Esophagus squamous epithelium (tissue), 5 donors: Measurements from ENCODE around the gene TGFB1I1. TPM values are rescaled to one million over a fixed set of nuclear protein-coding genes. Genes with fewer than 3 reads are reported as not detected.

Experiments
- DNase-seq: peaks from one replicate; lab custom pipeline; 2025; lab: John Stamatoyannopoulos, UW
- H3K27ac ChIP-seq, 4 donors: fragments of 200-600 bp; sonication (generic); one replicate each; pipeline ENCODE4 v1.5.1; 2016 to 2019; ENCODE audit warnings: mild to moderate bottlenecking in 1 of 4
- H3K27me3 ChIP-seq, 4 donors: fragments of 200-600 bp; sonication (generic); 1 replicate in 3 of 4; 2 replicates in 1 of 4; pipeline versions ENCODE4 v1.5.1 to v1.6.0; 2017 to 2021; ENCODE audit warnings: antibody characterized with exemption in 1 of 4
- H3K36me3 ChIP-seq, 3 donors: fragments of 200-600 bp; sonication (generic); one replicate each; pipeline ENCODE4 v1.5.1; 2016 to 2019
- H3K4me1 ChIP-seq, 3 donors: fragments of 200-600 bp; sonication (generic); one replicate each; pipeline ENCODE4 v1.5.1; 2017 to 2019
- H3K4me3 ChIP-seq, 4 donors: fragments of 200-600 bp; sonication (generic); 1 replicate in 3 of 4; 2 replicates in 1 of 4; pipeline ENCODE4 v1.5.1; 2016 to 2019; ENCODE audit warnings: mild to moderate bottlenecking in 2 of 4, moderate library complexity in 1 of 4
- H3K9me3 ChIP-seq, 3 donors: fragments of 200-600 bp; sonication (generic); one replicate each; pipeline ENCODE4 v1.5.1; 2016 to 2019
- POLR2A ChIP-seq, 4 donors: fragments of 450-650 bp; IDR thresholded peaks; one replicate each; pipeline ENCODE4 v1.6.1; 2017; ENCODE audit warnings: antibody characterized with exemption in 4 of 4, mild to moderate bottlenecking in 4 of 4, moderate library complexity in 3 of 4
- WGBS, 2 donors: methylation state at CpG; one replicate each; pipeline ENCODE4 v1.1.5; 2018; 5-methylcytosine and 5-hydroxymethylcytosine counted together
- intact Hi-C: fragments of 100-400 bp; cut with DNase I; formaldehyde crosslinking; loops from one replicate; pipeline ENCODE4 v1.15.0; 2022
- total RNA-seq, 4 donors: library from RNA; depleted of rRNA; stranded (reverse); fragments of >200 nt; gene quantifications; one replicate each; pipeline ENCODE4 v1.1.0, GENCODE V29; 2016
- TF ChIP-seq, protein P1 (sequence below), 6 experiments: fragments of 450-650 bp in 4 of 6; fragments of 200-600 bp in 2 of 6; sonication (generic) in 2 of 6; IDR thresholded peaks; one replicate each; pipeline ENCODE4 v1.5.1; 2016 to 2019; ENCODE audit warnings: antibody characterized with exemption in 6 of 6, mild to moderate bottlenecking in 4 of 6, moderate library complexity in 4 of 6
- donor health status: DM: yes; HTN: yes; CAD: no.

Gene TGFB1I1
- total RNA-seq, 4 donors from 2014 or later = 7.5 to 70.6 (median 11.1) TPM

DNA sequence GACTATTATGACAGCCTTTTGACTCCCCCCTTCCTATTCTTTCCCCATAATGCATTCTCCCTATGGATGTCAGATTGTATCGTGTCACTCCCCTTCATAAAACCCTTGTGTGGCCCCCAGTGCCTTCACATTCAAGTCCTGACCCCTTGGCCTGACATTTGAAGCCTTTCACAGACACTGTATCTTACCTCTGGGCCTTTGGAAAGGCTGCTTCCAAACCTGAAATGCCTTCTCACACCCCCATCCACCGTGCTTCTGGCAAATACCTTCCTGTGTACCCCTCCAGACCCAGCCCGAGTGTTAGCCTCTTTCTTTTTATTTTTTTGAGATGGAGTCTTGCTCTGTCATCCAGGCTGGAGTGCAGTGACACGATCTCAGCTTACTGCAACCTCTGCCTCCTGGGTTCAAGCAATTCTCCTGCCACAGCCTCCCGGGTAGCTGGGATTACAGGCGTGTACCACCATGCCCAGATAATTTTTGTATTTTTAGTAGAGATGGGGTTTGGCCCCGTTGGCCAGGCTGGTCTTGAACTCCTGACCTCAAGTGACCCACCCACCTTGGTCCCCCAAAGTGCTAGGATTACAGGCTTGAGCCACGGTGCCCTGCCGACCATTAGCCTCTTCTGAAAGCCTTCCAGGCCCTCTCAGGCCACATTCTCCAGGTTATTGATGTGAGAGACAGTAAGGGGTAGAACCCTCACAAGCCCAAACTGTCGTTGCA lies 10.6 kb upstream of the TGFB1I1 start:
- Histone ChIP-seq H3K27me3 (no peaks in the 10 kb centered on the region), H3K9me3 (no peaks in the 10 kb centered on the region), H3K4me1 (peaks cover 25 to 36% (median 25%) of the 10 kb centered on the region in 3 donors), H3K4me3 (no peak overlapping the region), H3K27ac (peak overlapping the region in 1 of 4 donors; percentile 81), H3K36me3 (peaks cover 22 to 52% (median 36%) of the 10 kb centered on the region in 3 donors)
- no peak for DNase-seq
- intact Hi-C loops = no loop called here
- WGBS, 2 donors = 79 to 80% methylated on average over 6 to 9 of the region's 10 CpGs
- TF ChIP-seq POLR2A (IDR thresholded peaks at IDR 0.05) = no peak
- TF ChIP-seq, protein P1, sequence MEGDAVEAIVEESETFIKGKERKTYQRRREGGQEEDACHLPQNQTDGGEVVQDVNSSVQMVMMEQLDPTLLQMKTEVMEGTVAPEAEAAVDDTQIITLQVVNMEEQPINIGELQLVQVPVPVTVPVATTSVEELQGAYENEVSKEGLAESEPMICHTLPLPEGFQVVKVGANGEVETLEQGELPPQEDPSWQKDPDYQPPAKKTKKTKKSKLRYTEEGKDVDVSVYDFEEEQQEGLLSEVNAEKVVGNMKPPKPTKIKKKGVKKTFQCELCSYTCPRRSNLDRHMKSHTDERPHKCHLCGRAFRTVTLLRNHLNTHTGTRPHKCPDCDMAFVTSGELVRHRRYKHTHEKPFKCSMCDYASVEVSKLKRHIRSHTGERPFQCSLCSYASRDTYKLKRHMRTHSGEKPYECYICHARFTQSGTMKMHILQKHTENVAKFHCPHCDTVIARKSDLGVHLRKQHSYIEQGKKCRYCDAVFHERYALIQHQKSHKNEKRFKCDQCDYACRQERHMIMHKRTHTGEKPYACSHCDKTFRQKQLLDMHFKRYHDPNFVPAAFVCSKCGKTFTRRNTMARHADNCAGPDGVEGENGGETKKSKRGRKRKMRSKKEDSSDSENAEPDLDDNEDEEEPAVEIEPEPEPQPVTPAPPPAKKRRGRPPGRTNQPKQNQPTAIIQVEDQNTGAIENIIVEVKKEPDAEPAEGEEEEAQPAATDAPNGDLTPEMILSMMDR (IDR thresholded peaks at IDR 0.05) = no peak

DNA sequence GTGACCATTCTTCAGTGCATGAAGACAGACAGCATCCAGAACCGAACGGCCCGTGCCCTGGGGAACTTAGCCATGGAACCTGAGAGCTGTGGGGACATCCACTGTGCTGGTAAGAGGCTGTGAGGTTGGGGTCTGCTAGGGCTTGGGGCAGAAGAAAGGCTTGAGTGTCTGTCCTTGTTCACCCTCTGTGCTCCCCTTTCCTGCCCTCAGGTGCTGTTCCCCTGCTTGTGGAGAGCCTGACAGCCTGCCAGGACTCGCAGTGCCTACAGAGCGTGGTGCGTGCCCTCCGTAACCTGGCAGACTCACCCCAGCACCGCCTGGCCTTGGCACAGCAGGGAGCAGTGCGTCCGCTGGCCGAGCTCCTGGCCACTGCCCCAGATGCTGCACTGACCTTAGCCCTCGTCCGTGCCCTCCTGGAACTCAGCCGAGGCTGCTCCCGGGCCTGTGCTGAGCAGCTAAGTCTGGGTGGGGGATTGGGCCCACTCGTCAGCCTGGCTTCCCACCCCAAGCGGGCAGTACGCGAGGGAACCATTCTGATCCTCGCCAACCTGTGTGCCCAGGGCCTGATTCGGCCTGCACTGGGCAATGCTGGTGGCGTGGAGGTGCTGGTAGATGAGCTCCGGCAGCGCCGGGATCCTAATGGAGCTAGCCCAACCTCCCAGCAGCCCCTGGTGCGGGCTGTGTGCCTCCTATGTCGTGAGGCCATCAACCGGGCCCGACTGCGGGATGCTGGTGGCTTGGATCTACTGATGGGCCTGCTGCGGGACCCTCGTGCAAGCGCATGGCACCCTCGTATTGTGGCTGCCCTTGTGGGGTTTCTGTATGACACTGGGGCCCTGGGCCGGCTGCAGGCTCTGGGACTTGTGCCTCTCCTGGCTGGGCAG lies 9.8 kb upstream of the TGFB1I1 start:
- Histone ChIP-seq H3K36me3 (peaks cover 27 to 60% (median 37%) of the 10 kb centered on the region in 3 donors), H3K4me1 (peaks cover 17 to 28% (median 18%) of the 10 kb centered on the region in 3 donors), H3K9me3 (no peaks in the 10 kb centered on the region), H3K27me3 (no peaks in the 10 kb centered on the region), H3K27ac (no peak overlapping the region), H3K4me3 (no peak overlapping the region)
- intact Hi-C loops = no loop called here
- no peak for DNase-seq
- TF ChIP-seq, protein P1 (IDR thresholded peaks at IDR 0.05) = no peak
- no peak for TF ChIP-seq POLR2A (IDR thresholded peaks at IDR 0.05)
- WGBS, 2 donors = 88 to 90% methylated on average over 2 to 21 of the region's 35 CpGs

DNA sequence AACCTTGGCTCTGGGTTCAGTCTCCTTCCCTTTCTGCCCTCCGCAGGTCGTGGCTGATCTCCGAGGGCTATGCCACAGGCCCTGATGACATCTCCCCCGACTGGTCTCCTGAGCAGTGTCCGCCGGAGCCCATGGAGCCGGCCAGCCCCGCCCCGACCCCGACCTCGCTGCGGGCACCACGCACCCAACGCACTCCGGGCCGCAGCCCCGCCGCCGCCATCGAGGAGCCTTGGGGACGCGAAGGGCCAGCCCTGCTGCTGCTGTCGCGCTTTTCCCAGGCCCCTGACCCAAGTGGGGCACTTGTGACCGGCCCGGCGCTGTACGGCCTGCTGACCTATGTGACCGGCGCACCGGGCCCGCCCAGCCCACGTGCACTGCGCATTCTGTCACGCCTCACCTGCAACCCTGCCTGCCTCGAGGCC lies 7.6 kb upstream of the TGFB1I1 start:
- DNase-seq = no peak
- intact Hi-C loops = no loop called here
- Histone ChIP-seq H3K4me3 (no peak overlapping the region), H3K36me3 (peaks cover 27 to 64% (median 37%) of the 10 kb centered on the region in 3 donors), H3K27me3 (no peaks in the 10 kb centered on the region), H3K4me1 (peaks cover 7 to 15% (median 8%) of the 10 kb centered on the region in 3 donors), H3K27ac (no peak overlapping the region), H3K9me3 (no peaks in the 10 kb centered on the region)
- TF ChIP-seq, protein P1 (IDR thresholded peaks at IDR 0.05) = no peak
- TF ChIP-seq POLR2A (IDR thresholded peaks at IDR 0.05) = no peak
- WGBS, 2 donors = 93 to 95% methylated on average over 2 to 12 of the region's 36 CpGs

DNA sequence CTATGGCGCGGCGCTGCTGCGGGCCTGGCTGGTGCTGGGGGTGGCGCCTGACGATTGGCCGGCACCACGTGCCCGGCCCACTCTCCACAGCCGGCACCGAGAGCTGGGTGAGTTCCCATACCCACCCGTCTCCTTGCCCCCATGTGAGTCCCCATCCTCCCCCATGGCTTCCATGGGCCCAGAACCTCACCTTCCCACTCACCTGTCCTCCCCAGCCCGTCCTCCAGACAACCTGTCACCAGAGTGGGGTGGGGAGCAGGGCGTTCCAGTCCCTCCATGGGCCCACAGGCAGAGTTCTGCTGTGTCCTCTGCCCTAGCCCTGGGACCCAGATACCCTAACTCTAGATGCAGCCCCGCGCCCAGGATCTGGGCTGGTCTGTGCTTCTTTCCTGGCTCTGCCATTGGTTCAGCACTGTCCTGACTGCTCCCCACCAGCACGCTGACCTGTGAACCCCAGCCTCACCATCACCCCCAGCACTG lies 7.1 kb upstream of the TGFB1I1 start:
- intact Hi-C loops = no loop called here
- Histone ChIP-seq H3K27me3 (no peaks in the 10 kb centered on the region), H3K4me1 (peaks cover 7 to 15% (median 8%) of the 10 kb centered on the region in 3 donors), H3K27ac (no peak overlapping the region), H3K4me3 (no peak overlapping the region), H3K36me3 (peaks cover 27 to 64% (median 37%) of the 10 kb centered on the region in 3 donors), H3K9me3 (no peaks in the 10 kb centered on the region)
- TF ChIP-seq, protein P1 (IDR thresholded peaks at IDR 0.05) = no peak
- no peak for TF ChIP-seq POLR2A (IDR thresholded peaks at IDR 0.05)
- 93 to 94% methylated on average over 7 to 16 of the region's 17 CpGs for WGBS, 2 donors
- DNase-seq = no peak
